Ascending aorta (tissue), 2 donors: ENCODE data around the gene ASTL. TPM values are rescaled to one million over a fixed set of nuclear protein-coding genes. Genes with fewer than 3 reads are reported as not detected.

Experiments used
- DNase-seq, 2 donors: peaks; one replicate each; pipeline ENCODE4 v3.0.0-alpha.2; 2019; ENCODE audit warnings: low spot score in 2 of 2
- H3K27ac ChIP-seq, 2 donors: fragments of 200-600 bp; sonication (generic); one replicate each; pipeline ENCODE4 v1.5.1; 2016 to 2017; ENCODE audit warnings: mild to moderate bottlenecking in 1 of 2
- H3K27me3 ChIP-seq: fragments of 200-600 bp; sonication (generic); one replicate; pipeline ENCODE4 v1.5.1; 2017
- H3K36me3 ChIP-seq, 2 donors: fragments of 200-600 bp; sonication (generic); one replicate each; pipeline ENCODE4 v1.5.1; 2016
- H3K4me1 ChIP-seq, 2 donors: fragments of 200-600 bp; sonication (generic); one replicate each; pipeline ENCODE4 v1.5.1; 2016 to 2017; ENCODE audit warnings: mild to moderate bottlenecking in 1 of 2
- H3K4me3 ChIP-seq, 2 donors: fragments of 200-600 bp; sonication (generic); one replicate each; pipeline ENCODE4 v1.5.1; 2016 to 2017; ENCODE audit warnings: mild to moderate bottlenecking in 1 of 2
- H3K9me3 ChIP-seq, 2 donors: fragments of 200-600 bp; sonication (generic); one replicate each; pipeline ENCODE4 v1.5.1; 2016
- CTCF ChIP-seq, 3 experiments: fragments of 200-600 bp in 2 of 3; fragments of 450-650 bp in 1 of 3; sonication (generic) in 2 of 3; IDR thresholded peaks; one replicate each; pipeline ENCODE4 v1.5.1; 2016 to 2019; ENCODE audit warnings: antibody characterized with exemption in 3 of 3, mild to moderate bottlenecking in 1 of 3, moderate library complexity in 1 of 3
- intact Hi-C: fragments of 100-400 bp; cut with DNase I; formaldehyde crosslinking; loops from one replicate; pipeline ENCODE4 v1.15.1; 2023
- total RNA-seq: library from RNA; depleted of rRNA; stranded (reverse); fragments of >200 nt; gene quantifications from one replicate; pipeline ENCODE4 v1.1.0, GENCODE V29; 2016

The ASTL gene
- total RNA-seq, 1 donor from 2014 or later = not detected

- peaks cover 0 to 4% of the 10 kb centered on the region in 2 donors for H3K4me1 ChIP-seq
- no peak for DNase-seq
- no peaks in the 10 kb centered on the region for H3K36me3 ChIP-seq
- peak; percentile 31 to 94 (median 57) for TF ChIP-seq CTCF (IDR thresholded peaks at IDR 0.05)
- intact Hi-C loops = loop anchor here (1.0 to 10.0 kb wide), 3 partner anchors 58 to 124 kb away; no protein-coding TSS in a partner anchor
- no peaks in the 10 kb centered on the region for H3K9me3 ChIP-seq
- peaks cover 7% of the 10 kb centered on the region for H3K27me3 ChIP-seq
- H3K4me3 ChIP-seq = peak overlapping the region; percentile 76 to 78
- peak overlapping the region in 1 of 2 donors; percentile 64 for H3K27ac ChIP-seq
These were observed 21.3 kb downstream of the ASTL start for GRCh38 chr2:96116879-96117533.

DNA sequence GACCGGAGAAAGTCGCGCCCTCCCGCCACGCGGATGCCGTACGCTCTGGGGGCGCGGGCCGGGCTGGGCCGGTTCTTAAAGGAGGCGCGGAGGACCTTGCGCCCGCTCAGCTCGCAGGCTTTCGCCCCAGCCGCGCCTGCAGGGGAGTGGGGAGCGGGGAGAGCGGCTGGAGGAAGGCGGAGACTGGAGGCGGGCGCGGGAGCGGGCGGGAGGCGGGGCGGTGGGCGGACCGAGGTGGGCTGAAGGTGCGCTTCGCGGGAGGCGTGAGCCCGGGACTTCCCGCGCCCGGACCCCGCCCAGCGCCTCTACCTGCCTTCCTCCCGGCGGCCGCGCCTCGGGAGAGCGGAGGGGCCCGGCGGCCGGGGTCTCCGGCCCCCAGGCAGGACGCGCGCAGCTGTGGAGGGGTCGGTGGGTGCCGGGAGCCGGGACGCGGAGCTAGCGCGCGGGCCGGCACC lies 21.9 kb downstream of the ASTL start, which contains the start of gene ADRA2B:
ADRA2B (minus strand) TSS at position 148 of the 455 bp plus-strand sequence. CDS start 422 bp downstream, outside the sequence.
- TF ChIP-seq CTCF (IDR thresholded peaks at IDR 0.05) = no peak
- Histone ChIP-seq H3K4me3 (peak within 1 kb of the TSS; percentile 76 to 78), H3K27me3 (peaks cover 7% of the 10 kb centered on the region), H3K4me1 (peaks cover 0 to 4% of the 10 kb centered on the region in 2 donors), H3K27ac (peak within 1 kb of the TSS in 1 of 2 donors; percentile 64), H3K9me3 (no peaks in the 10 kb centered on the region), H3K36me3 (no peaks in the 10 kb centered on the region)
- DNase-seq = no peak
- intact Hi-C loops = loop anchor here (10.0 kb wide), 2 partner anchors 58 to 92 kb away; no protein-coding TSS in a partner anchor

DNA sequence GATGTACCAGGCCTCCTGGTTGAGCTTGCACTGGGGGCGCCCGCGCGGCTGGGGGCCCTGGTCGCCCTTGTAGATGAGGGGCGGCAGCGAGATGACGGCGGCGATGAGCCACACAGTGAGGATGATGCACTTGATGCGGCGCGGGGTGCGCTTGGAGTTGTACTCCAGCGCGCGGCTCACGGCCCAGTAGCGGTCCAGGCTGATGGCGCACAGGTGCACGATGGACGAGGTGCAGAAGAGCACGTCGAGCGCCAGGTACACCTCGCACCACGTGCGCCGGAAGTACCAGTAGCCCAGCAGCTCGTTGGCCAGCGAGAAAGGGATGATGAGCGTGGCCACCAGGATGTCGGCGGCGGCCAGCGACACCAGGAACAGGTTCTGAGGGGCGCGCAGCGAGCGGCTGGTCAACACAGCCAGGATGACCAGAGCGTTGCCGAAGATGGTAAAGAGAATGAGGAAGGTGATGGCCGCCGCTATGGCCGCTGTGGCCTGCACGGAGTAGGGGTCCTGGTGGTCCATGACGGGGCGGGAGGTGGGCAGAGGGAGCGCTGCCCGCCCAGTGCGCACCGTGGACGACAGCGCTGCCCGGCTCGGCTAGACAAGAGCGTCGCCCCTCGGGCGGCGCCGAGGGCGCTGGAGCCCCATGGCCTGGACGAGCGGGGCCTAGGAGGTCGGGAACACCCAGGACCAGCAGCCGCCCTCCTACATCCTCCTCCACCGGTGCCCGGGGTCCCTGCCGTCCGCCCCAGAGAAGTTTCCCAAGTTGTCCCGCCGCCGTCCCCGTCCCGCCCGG lies 22.5 kb downstream of the ASTL start:
- H3K27ac ChIP-seq = peak overlapping the region in 1 of 2 donors; percentile 64
- H3K9me3 ChIP-seq = no peaks in the 10 kb centered on the region
- peaks cover 0 to 4% of the 10 kb centered on the region in 2 donors for H3K4me1 ChIP-seq
- intact Hi-C loops = loop anchor here (10.0 kb wide), 2 partner anchors 59 to 91 kb away; no protein-coding TSS in a partner anchor
- peaks cover 7% of the 10 kb centered on the region for H3K27me3 ChIP-seq
- no peaks in the 10 kb centered on the region for H3K36me3 ChIP-seq
- no peak for TF ChIP-seq CTCF (IDR thresholded peaks at IDR 0.05)
- no peak for DNase-seq
- H3K4me3 ChIP-seq = peak overlapping the region; percentile 76 to 78

GRCh38 chr2:96114903-96115581 lies 23.3 kb downstream of the ASTL start:
- H3K27ac ChIP-seq = no peak overlapping the region
- DNase-seq = no peak

More at GRCh38 chr2:96114903-96115581, 23.3 kb downstream of the ASTL start:
- no peaks in the 10 kb centered on the region for H3K9me3 ChIP-seq
- intact Hi-C loops = loop anchor here (5.0 to 10.0 kb wide), 3 partner anchors 43 to 90 kb away; no protein-coding TSS in a partner anchor
- H3K4me1 ChIP-seq = peaks cover 0 to 4% of the 10 kb centered on the region in 2 donors
- peak overlapping the region in 1 of 2 donors; percentile 78 for H3K4me3 ChIP-seq
- H3K36me3 ChIP-seq = no peaks in the 10 kb centered on the region
- peaks cover 7% of the 10 kb centered on the region for H3K27me3 ChIP-seq
- no peak for TF ChIP-seq CTCF (IDR thresholded peaks at IDR 0.05)
